Measurements from ENCODE around the gene CHST11.

DNA sequence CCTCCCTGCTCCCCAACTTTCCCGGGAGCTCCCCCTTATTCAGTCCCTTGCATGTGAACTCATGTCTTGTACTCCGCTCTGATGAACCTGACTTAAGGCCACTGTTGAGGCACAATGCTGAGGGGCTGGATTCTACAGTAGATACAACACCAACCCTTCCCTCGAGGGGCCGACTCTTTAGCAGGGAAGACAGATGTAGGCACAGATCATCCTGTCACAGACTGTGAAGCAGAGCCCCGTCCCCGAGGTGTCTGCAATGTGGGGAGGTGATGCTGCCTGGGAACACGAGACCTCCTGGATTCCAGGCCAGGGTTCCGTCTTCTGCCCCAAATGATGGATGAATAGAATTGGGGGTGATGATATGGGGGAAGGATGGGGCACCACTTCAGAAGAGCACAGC lies 175.1 kb downstream of the CHST11 start:
- TF ChIP-seq POLR2A (IDR thresholded peaks at IDR 0.05; ENCODE audit: low read length) (no peak), GATA1 (IDR thresholded peaks at IDR 0.05; ENCODE audit: low read depth, low read length) (no peak)
